Measurements from ENCODE around the gene SYNPO2L. TPM values are rescaled to one million over a fixed set of nuclear protein-coding genes. Genes with fewer than 3 reads are reported as not detected.

Gene SYNPO2L
- total RNA-seq, 1 donor from 2014 or later = 0.27 TPM

DNA sequence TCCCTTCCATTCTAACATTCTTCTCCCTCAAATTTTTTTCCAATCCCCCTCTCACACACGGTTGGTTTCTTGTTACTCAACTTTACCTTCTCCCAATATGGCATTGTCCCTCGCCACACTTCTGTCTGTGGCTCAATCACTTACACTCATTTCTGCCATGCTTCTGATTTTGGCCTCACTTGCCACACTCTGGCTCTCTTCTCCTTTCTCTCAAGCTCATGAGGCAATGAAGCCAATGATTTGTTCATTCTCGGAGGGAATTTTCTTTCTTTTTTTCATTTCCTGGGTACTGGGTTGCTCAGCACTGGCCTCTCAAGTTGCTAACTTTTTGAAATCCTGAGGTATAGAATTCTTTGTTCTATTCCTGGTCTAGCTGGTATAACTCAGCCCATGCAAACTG is 10.6 kb downstream of the SYNPO2L start:
- no peak overlapping the region for H3K27ac Mint-ChIP-seq

DNA sequence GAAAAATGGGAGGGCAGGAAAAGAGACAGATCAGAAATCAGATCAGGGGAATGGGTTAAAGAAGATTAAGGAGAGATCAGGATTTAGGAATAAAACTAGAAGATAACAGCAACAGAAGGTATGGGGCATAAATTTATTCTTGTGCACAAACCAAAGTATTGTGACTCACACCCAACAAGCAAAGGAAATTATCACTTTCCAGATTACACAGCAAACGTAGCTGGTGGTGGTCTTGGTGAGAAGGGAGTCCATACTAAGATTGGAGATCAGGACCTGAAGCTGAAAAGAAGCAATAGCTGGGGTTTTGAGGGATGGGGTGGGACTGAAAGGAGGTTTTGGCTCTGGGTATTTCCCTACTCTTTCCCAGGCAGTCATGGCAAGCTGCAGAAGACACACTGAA is 11.1 kb downstream of the SYNPO2L start:
- Mint-ChIP-seq H3K27ac (no peak overlapping the region), H3K9me3 (no peaks in the 10 kb centered on the region), H3K27me3 (peaks cover 10% of the 10 kb centered on the region), H3K4me1 (ENCODE audit: unreplicated experiment) (peaks cover 24% of the 10 kb centered on the region), H3K36me3 (no peaks in the 10 kb centered on the region), H3K4me3 (no peak overlapping the region)
- no peak for DNase-seq (ENCODE audit: extremely low spot score, unreplicated experiment)
- TF ChIP-seq, protein P1, sequence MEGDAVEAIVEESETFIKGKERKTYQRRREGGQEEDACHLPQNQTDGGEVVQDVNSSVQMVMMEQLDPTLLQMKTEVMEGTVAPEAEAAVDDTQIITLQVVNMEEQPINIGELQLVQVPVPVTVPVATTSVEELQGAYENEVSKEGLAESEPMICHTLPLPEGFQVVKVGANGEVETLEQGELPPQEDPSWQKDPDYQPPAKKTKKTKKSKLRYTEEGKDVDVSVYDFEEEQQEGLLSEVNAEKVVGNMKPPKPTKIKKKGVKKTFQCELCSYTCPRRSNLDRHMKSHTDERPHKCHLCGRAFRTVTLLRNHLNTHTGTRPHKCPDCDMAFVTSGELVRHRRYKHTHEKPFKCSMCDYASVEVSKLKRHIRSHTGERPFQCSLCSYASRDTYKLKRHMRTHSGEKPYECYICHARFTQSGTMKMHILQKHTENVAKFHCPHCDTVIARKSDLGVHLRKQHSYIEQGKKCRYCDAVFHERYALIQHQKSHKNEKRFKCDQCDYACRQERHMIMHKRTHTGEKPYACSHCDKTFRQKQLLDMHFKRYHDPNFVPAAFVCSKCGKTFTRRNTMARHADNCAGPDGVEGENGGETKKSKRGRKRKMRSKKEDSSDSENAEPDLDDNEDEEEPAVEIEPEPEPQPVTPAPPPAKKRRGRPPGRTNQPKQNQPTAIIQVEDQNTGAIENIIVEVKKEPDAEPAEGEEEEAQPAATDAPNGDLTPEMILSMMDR (conservative IDR thresholded peaks at IDR 0.05) = no peak

More for the DNA sequence above, 10.6 kb downstream of the SYNPO2L start:
- Mint-ChIP-seq H3K4me3 (no peak overlapping the region), H3K4me1 (ENCODE audit: unreplicated experiment) (peaks cover 24% of the 10 kb centered on the region), H3K27me3 (peaks cover 10% of the 10 kb centered on the region), H3K9me3 (no peaks in the 10 kb centered on the region), H3K36me3 (no peaks in the 10 kb centered on the region)
- DNase-seq (ENCODE audit: extremely low spot score, unreplicated experiment) = no peak
- TF ChIP-seq, protein P1 (conservative IDR thresholded peaks at IDR 0.05) = no peak

- DNase-seq (ENCODE audit: extremely low spot score, unreplicated experiment) = no peak
- TF ChIP-seq, protein P1 (conservative IDR thresholded peaks at IDR 0.05) = peak; percentile 97
- peak overlapping the region; percentile 15 for H3K4me3 Mint-ChIP-seq
- peaks cover 10% of the 10 kb centered on the region for H3K27me3 Mint-ChIP-seq
- H3K27ac Mint-ChIP-seq = peak overlapping the region; percentile 56
- H3K4me1 Mint-ChIP-seq (ENCODE audit: unreplicated experiment) = peaks cover 18% of the 10 kb centered on the region
- H3K36me3 Mint-ChIP-seq = no peaks in the 10 kb centered on the region
- H3K9me3 Mint-ChIP-seq = no peaks in the 10 kb centered on the region
Measured at GRCh38 chr10:73644015-73644743, 11.7 kb downstream of the SYNPO2L start.

- DNase-seq (ENCODE audit: extremely low spot score, unreplicated experiment) = no peak
- Mint-ChIP-seq H3K4me3 (no peak overlapping the region), H3K9me3 (no peaks in the 10 kb centered on the region), H3K4me1 (ENCODE audit: unreplicated experiment) (peaks cover 18% of the 10 kb centered on the region), H3K27me3 (peaks cover 10% of the 10 kb centered on the region), H3K36me3 (no peaks in the 10 kb centered on the region), H3K27ac (no peak overlapping the region)
- TF ChIP-seq, protein P1 (conservative IDR thresholded peaks at IDR 0.05) = no peak
Measured at GRCh38 chr10:73643362-73643761, 12.5 kb downstream of the SYNPO2L start.

DNA sequence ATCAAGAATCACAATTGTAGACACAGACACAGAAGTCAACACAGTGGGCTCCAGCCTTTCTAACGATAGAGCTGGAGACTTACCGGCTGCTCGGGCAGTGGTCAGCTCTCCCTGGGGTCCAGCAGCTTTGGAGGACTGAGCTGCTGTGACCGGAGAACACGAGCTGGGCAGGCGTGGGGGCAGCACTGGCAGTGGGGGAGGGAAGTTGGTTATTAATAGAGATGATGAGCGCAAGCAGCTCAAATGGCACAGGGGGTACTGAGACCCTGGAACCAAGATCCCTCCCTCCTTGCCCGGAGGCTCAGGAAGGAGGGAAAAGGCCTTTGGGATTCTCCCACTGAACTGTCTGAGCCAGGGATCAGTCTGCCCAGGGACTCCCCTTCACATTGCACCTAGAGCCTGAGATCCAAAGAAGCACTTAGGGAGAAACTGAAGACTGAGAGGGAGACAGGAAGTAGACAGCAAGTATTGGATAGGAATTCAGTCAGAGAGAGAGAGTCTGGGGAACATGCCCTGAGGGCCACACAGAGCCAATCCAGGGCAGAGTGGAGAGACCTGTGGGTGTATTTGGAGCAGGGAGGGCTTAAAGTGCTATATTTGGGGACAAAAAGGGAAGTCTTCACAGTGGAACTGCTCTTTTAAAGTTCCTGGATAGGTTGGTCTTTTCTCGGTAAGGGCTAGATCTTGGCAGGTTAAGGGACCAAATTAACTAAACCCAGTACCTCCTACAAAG is 14.3 kb downstream of the SYNPO2L start, which contains the start of gene MYOZ1:
Gene MYOZ1 (minus strand): TSS at position 147 of the 733 bp plus-strand sequence. CDS start 1,457 bp downstream, outside the sequence.
- no peak for DNase-seq (ENCODE audit: extremely low spot score, unreplicated experiment)
- no peaks in the 10 kb centered on the region for H3K9me3 Mint-ChIP-seq
- no peaks in the 10 kb centered on the region for H3K36me3 Mint-ChIP-seq
- H3K27me3 Mint-ChIP-seq = peaks cover 10% of the 10 kb centered on the region
- peaks cover 18% of the 10 kb centered on the region for H3K4me1 Mint-ChIP-seq (ENCODE audit: unreplicated experiment)
- H3K4me3 Mint-ChIP-seq = no peak within 1 kb of the TSS
- no peak within 1 kb of the TSS for H3K27ac Mint-ChIP-seq
- TF ChIP-seq, protein P1 (conservative IDR thresholded peaks at IDR 0.05) = no peak
